ENCODE results near the gene NKAP. TPM values are rescaled to one million over a fixed set of nuclear protein-coding genes. Genes with fewer than 3 reads are reported as not detected.
A peak's percentile ranks its signal among the peaks of the same experiment; 100 is the strongest.

NKAP gene
- 4.6 TPM for polyA plus RNA-seq (2012; ENCODE audit: low read depth, missing spikeins)

DNA sequence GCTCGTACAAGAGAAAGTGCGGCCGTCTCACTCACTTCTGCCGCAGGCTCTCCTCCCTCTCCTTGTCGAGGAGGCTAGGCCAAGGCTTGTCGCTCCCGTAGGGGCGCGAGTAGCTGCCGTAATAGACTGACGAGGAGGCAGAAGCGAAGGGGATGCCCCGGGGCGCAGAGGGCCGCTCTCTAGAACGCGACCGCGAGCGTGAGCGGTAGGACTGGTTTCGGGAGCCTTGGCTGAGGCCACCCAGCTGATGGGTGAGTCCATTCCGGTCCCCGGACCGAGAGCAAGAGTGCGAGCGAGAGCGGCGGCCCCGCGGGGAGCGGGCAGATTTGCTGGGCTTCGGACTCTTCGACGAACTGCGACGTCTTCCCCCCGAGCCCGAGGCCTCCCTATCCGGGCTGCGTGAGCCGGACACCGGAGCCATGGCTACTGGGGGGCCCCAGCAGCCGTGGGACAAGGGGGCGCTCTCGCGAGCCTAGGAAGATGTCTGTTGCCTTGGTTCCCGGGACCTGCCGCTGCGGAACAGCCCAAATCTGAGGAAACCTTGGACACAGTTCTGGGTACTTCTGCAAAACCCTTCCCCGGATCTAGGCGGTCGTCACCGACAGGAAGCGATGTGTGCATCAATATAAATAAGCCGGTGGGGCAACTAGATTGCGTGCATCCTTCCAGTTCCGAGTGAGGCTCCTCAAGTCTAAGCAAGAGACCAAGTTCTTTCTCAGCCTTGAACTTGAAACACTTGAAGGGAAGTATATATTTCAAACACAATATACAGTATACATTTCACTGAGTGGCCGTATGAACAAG lies at the start of gene NKAP:
Gene NKAP, minus strand, starts transcription at position 567 of the 804 bp plus-strand sequence. Its CDS starts 146 bp downstream, at position 421.
- DNase-seq (ENCODE audit: insufficient read length, low spot score): peak; percentile 44
- TF ChIP-seq TAF1 (IDR thresholded peaks at IDR 0.05; ENCODE audit: low read depth, low read length) (peak; percentile 43; the same call in 1 of the 2 replicates), PAX5 (IDR thresholded peaks at IDR 0.05; ENCODE audit: insufficient read depth, low read length, severe bottlenecking) (no peak), POLR2AphosphoS5 (IDR thresholded peaks at IDR 0.05; ENCODE audit: low read depth, low read length) (peak; percentile 55), POLR2A (IDR thresholded peaks at IDR 0.05; ENCODE audit: low read depth, low read length) (peak; percentile 51; the same call in 1 of the 2 replicates), POU2F2 (IDR thresholded peaks at IDR 0.05; ENCODE audit: low read depth, low read length) (no peak), SPI1 (IDR thresholded peaks at IDR 0.05; ENCODE audit: low read depth, low read length) (peak; percentile 12; the same call in 1 of the 2 replicates)
- FAIRE-seq: peak; percentile 95

DNA sequence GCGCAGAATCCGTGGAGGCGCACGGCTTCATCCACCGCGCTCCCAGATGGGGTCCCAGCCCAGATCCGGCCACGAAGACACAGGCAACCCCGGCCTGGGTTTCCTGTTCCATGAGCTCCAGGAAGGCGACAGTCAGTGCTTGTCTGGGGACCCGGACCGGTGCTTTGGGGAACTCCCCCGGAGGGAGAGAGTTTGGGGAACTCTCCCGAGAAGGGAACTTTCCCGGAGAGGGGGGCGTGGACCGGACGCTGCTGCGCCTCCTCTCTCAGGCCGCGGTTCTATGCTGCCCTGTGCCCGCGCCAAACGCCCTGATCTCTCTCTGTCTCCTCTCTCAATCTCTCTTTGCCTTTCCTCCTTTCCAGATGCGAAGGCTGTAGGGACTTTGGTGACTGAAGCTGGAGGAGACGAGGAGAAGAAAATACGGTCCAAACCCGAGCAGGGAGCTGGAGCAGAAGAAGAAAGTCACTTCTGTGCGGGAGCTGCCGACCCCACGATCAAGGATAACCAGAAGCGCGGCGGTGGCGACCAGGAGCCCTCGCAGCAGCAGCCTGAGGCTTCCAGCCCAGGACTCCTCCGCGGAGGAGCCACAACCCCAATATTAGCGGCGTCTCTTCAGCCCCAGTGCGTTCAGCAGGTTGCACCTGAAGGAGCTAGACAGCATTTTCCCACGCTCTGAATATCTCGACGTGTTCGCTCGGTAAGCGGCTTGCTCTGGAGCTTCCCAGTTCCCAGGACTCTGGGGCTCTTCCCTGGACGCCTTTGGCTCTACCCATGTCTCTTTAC lies 47.6 kb upstream of the NKAP start:
- no peak for DNase-seq (ENCODE audit: insufficient read length, low spot score)

DNA sequence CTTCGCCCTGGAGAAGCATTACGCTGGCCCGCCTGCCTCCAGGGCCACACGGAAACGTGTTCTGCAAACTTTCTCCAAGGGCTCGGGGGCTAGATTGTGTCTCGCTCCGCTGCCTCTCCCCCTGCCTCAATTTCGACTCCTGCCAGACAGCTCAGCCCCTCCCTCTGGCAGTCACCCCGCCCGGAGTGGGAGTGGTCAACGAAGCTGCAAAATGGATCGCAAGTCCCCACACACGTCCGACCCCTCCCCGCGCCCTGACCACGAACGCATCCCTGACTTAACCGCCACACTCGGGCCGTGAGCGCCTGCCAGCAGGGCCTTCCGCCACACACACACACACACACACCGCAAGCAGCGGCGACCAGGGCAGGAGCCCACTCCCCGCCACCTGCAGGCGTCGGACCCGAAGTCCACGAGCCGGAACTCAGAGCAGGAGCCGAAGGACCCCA lies 47.0 kb upstream of the NKAP start:
- FAIRE-seq: no peak
- no peak for TF ChIP-seq SPI1 (IDR thresholded peaks at IDR 0.05; ENCODE audit: low read depth, low read length)
- no peak for TF ChIP-seq PAX5 (IDR thresholded peaks at IDR 0.05; ENCODE audit: insufficient read depth, low read length, severe bottlenecking)
- no peak for TF ChIP-seq TAF1 (IDR thresholded peaks at IDR 0.05; ENCODE audit: low read depth, low read length)
- TF ChIP-seq POLR2AphosphoS5 (IDR thresholded peaks at IDR 0.05; ENCODE audit: low read depth, low read length): no peak
- no peak for TF ChIP-seq POLR2A (IDR thresholded peaks at IDR 0.05; ENCODE audit: low read depth, low read length)
- no peak for TF ChIP-seq POU2F2 (IDR thresholded peaks at IDR 0.05; ENCODE audit: low read depth, low read length)
- DNase-seq (ENCODE audit: insufficient read length, low spot score): no peak

More for the DNA sequence above, 47.6 kb upstream of the NKAP start:
- peak; percentile 45 for FAIRE-seq
- TF ChIP-seq POLR2A (IDR thresholded peaks at IDR 0.05; ENCODE audit: low read depth, low read length) (no peak), POLR2AphosphoS5 (IDR thresholded peaks at IDR 0.05; ENCODE audit: low read depth, low read length) (no peak), POU2F2 (IDR thresholded peaks at IDR 0.05; ENCODE audit: low read depth, low read length) (no peak), TAF1 (IDR thresholded peaks at IDR 0.05; ENCODE audit: low read depth, low read length) (no peak), SPI1 (IDR thresholded peaks at IDR 0.05; ENCODE audit: low read depth, low read length) (no peak), PAX5 (IDR thresholded peaks at IDR 0.05; ENCODE audit: insufficient read depth, low read length, severe bottlenecking) (no peak)

DNA sequence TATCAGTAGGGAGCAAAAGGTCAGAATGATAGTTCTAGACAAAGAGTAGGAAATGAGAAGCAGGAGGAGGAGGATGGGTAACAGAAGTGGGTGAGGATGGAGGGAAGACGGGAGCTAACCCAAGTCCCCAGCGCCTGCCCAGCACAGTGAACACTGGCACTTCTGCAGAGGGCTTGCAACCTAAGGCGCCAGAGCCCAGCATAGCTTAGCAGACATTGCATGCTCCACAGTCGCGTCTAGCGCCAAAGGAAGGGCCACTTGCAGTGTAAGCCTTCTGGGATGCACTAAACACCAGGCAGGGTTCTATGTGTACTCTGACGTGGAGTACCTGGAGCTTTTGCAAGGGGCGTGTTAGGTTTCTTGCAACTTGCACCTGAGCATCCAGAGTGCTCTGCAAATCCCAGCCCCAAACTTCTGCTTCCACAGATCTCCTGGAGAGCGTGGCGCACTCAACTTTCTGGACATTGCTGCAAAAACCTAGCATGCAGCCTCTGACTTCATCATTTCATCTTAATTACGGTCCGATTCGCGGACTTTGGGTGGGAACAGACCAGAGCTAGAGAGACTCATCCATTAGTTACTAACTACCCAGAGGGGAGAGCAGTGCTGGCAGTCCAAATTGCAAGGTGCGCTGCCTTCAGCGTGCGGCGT lies 46.5 kb upstream of the NKAP start:
- TF ChIP-seq POLR2AphosphoS5 (IDR thresholded peaks at IDR 0.05; ENCODE audit: low read depth, low read length) (no peak), POU2F2 (IDR thresholded peaks at IDR 0.05; ENCODE audit: low read depth, low read length) (no peak), POLR2A (IDR thresholded peaks at IDR 0.05; ENCODE audit: low read depth, low read length) (no peak)
- FAIRE-seq: no peak
- no peak for DNase-seq (ENCODE audit: insufficient read length, low spot score)

DNA sequence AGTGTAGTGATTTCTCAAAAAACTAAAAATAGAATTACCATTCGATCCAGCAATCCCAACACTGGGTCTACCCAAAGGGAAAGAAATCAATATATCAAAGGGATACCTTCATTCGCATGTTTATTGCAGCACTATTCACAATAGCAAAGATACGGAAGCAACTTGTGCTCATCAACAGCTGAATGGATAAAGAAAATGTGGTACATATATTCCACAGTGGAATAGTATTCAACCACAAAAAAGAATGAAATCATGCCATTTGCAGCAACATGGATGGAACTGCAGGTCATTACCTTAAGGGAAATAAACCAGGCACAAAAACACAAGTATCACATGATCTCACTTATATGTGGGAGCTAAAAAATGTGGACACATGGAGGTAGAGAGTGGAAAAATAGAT lies 42.7 kb upstream of the NKAP start:
- FAIRE-seq (no peak), DNase-seq (ENCODE audit: insufficient read length, low spot score) (no peak)
- TF ChIP-seq POLR2AphosphoS5 (IDR thresholded peaks at IDR 0.05; ENCODE audit: low read depth, low read length): no peak
- no peak for TF ChIP-seq POLR2A (IDR thresholded peaks at IDR 0.05; ENCODE audit: low read depth, low read length)

DNA sequence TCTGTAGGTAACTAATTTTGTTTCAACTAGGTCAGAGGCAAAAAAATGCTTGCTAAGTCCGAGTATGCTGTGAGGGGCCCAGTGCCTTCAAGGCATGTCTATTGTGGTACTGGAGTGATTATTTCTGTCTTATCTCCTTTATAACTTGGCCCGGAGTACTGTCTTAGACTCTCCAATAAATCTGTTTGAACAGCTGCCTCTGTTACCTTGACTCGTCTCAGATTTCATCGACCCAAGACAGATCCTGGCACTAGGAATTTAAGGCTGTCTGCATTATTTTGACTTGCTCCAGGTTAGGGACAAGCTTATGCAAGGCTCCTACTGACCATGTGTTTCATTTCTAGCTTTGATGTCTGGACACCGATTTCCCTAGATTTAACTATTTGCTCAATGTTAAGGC lies 41.1 kb upstream of the NKAP start:
- TF ChIP-seq POU2F2 (IDR thresholded peaks at IDR 0.05; ENCODE audit: low read depth, low read length) (no peak), TAF1 (IDR thresholded peaks at IDR 0.05; ENCODE audit: low read depth, low read length) (no peak), PAX5 (IDR thresholded peaks at IDR 0.05; ENCODE audit: insufficient read depth, low read length, severe bottlenecking) (no peak), POLR2AphosphoS5 (IDR thresholded peaks at IDR 0.05; ENCODE audit: low read depth, low read length) (no peak), SPI1 (IDR thresholded peaks at IDR 0.05; ENCODE audit: low read depth, low read length) (no peak), POLR2A (IDR thresholded peaks at IDR 0.05; ENCODE audit: low read depth, low read length) (no peak)
- DNase-seq (ENCODE audit: insufficient read length, low spot score): no peak
- FAIRE-seq: peak; percentile 33

DNA sequence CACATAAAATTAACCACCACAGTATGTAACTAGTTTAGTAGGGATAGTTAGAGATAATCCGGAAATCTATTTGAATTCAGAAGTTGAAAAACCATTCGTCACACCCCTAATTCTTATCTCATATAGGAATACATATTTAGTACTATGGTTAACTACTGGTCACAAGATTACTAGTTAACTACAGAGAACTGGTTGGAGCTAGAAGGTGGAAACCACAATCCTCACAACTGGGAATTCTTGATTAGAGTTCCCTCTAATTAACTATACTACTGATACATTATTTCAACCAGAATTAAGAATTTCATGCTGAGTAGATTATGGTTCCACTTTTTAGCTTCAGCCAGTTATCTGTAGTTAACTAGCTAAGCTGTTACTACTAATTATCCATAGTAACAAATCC lies 39.9 kb upstream of the NKAP start:
- FAIRE-seq (no peak), DNase-seq (ENCODE audit: insufficient read length, low spot score) (no peak)
- TF ChIP-seq POLR2A (IDR thresholded peaks at IDR 0.05; ENCODE audit: low read depth, low read length) (no peak), TAF1 (IDR thresholded peaks at IDR 0.05; ENCODE audit: low read depth, low read length) (no peak), PAX5 (IDR thresholded peaks at IDR 0.05; ENCODE audit: insufficient read depth, low read length, severe bottlenecking) (no peak), POU2F2 (IDR thresholded peaks at IDR 0.05; ENCODE audit: low read depth, low read length) (no peak), SPI1 (IDR thresholded peaks at IDR 0.05; ENCODE audit: low read depth, low read length) (no peak), POLR2AphosphoS5 (IDR thresholded peaks at IDR 0.05; ENCODE audit: low read depth, low read length) (no peak)

DNA sequence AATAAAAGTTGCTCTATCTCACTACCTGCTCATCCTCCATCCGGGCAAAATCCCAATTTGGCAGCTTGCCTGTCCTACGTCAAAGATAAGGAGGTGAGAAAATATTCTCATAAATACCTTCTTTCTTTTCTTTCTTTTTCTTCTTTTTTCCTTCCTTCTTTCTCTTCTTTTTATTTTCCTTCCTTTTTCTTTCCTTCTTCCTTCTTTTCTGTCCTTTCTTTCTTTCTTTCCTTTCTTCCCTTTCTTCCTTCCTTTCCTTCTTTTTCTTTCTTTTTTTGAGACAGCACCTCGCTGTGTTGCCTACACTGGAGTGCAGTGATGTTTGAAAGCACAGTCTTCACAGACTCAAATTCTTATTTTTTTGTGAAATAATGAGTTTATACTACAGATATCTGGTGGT lies 38.6 kb upstream of the NKAP start:
- FAIRE-seq: no peak
- no peak for TF ChIP-seq SPI1 (IDR thresholded peaks at IDR 0.05; ENCODE audit: low read depth, low read length)
- TF ChIP-seq PAX5 (IDR thresholded peaks at IDR 0.05; ENCODE audit: insufficient read depth, low read length, severe bottlenecking): no peak
- no peak for TF ChIP-seq POLR2A (IDR thresholded peaks at IDR 0.05; ENCODE audit: low read depth, low read length)
- TF ChIP-seq POLR2AphosphoS5 (IDR thresholded peaks at IDR 0.05; ENCODE audit: low read depth, low read length): no peak
- TF ChIP-seq TAF1 (IDR thresholded peaks at IDR 0.05; ENCODE audit: low read depth, low read length): no peak
- no peak for TF ChIP-seq POU2F2 (IDR thresholded peaks at IDR 0.05; ENCODE audit: low read depth, low read length)
- DNase-seq (ENCODE audit: insufficient read length, low spot score): no peak

All from GM12891 (cell line).